ENCODE data around the gene TICRR.

DNA sequence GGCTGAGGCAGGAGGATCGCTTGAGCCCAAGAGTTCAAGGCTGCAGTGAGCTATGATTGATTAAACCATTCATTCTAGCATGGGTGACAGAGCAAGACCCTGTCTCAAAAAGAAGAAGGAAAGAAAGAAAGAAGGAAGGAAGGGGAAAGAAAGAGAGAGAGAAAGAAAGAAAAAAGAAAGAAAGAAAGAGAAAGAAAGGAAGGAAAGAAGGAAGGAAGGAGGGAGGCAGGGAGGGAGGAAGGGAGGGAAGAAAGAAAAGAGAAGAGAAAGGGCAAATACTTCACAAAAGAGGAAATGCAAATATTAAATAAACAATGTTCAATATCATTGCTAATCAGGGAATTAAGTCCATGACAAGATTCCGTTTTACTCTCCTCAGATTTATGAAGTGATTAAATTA is 84.0 kb downstream of the TICRR start:
- TF ChIP-seq, protein P1, sequence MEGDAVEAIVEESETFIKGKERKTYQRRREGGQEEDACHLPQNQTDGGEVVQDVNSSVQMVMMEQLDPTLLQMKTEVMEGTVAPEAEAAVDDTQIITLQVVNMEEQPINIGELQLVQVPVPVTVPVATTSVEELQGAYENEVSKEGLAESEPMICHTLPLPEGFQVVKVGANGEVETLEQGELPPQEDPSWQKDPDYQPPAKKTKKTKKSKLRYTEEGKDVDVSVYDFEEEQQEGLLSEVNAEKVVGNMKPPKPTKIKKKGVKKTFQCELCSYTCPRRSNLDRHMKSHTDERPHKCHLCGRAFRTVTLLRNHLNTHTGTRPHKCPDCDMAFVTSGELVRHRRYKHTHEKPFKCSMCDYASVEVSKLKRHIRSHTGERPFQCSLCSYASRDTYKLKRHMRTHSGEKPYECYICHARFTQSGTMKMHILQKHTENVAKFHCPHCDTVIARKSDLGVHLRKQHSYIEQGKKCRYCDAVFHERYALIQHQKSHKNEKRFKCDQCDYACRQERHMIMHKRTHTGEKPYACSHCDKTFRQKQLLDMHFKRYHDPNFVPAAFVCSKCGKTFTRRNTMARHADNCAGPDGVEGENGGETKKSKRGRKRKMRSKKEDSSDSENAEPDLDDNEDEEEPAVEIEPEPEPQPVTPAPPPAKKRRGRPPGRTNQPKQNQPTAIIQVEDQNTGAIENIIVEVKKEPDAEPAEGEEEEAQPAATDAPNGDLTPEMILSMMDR (conservative IDR thresholded peaks at IDR 0.05): no peak
- no peak for TF ChIP-seq EZH2 (IDR thresholded peaks at IDR 0.05; ENCODE audit: low read depth)
